OCI-LY3 (cell line): Measurements from ENCODE around the gene ALDH1A1.

Experiments used
- H2AFZ ChIP-seq: fragments of 200-600, 300-600 bp; shearing (Covaris generic); 2 replicates; pipeline ENCODE4 v1.6.0; 2014; ENCODE audit warnings: antibody characterized with exemption, low read depth, low read length
- H3K27ac ChIP-seq: fragments of 200-600, 300-600 bp; sonication (generic); 2 replicates; pipeline ENCODE4 v1.5.1; 2014; ENCODE audit warnings: mild to moderate bottlenecking, low read length, moderate library complexity, mixed read lengths
- H3K27me3 ChIP-seq: fragments of 200-600, 300-600 bp; sonication (generic); 2 replicates; pipeline ENCODE4 v1.6.1; 2014; ENCODE audit warnings: low read depth, low read length, mixed read lengths
- H3K36me3 ChIP-seq: fragments of 200-600, 300-600 bp; sonication (generic); replicated peaks from 2 replicates; pipeline ENCODE3; 2014; ENCODE audit warnings: low read depth, low read length, mixed read lengths
- H3K4me1 ChIP-seq: fragments of 300-600, 200-600 bp; sonication (generic); 2 replicates; pipeline ENCODE4 v1.6.1; 2014; ENCODE audit warnings: low read length, mixed read lengths
- H3K4me2 ChIP-seq: fragments of 200-600, 300-600 bp; sonication (generic); 2 replicates; pipeline ENCODE4 v1.6.1; 2014; ENCODE audit warnings: low read length, mixed read lengths
- H3K4me3 ChIP-seq: fragments of 300-600, 200-600 bp; sonication (generic); 2 replicates; pipeline ENCODE4 v1.5.1; 2014; ENCODE audit warnings: antibody characterized with exemption, mild to moderate bottlenecking, low read length, moderate library complexity
- H3K79me2 ChIP-seq: fragments of 300-600, 200-600 bp; shearing (Covaris generic); 2 replicates; pipeline ENCODE4 v1.6.1; 2014; ENCODE audit warnings: mild to moderate bottlenecking, low read length, mixed read lengths
- H3K9ac ChIP-seq: fragments of 300-600, 200-600 bp; shearing (Covaris generic); 2 replicates; pipeline ENCODE4 v1.6.0; 2014; ENCODE audit warnings: mild to moderate bottlenecking, low read length, moderate library complexity
- H3K9me3 ChIP-seq: fragments of 200-600, 300-600 bp; shearing (Covaris generic); 2 replicates; pipeline ENCODE4 v1.6.1; 2014; ENCODE audit warnings: low read length, mixed read lengths; ENCODE audit not compliant: insufficient read depth
- H4K20me1 ChIP-seq: fragments of 200-600, 300-600 bp; sonication (generic); 2 replicates; pipeline ENCODE4 v1.6.1; 2016; ENCODE audit warnings: low read length, mixed read lengths; ENCODE audit not compliant: insufficient read depth
- CTCF ChIP-seq: fragments of 200-600, 300-600 bp; sonication (generic); IDR thresholded peaks from 2 replicates; pipeline ENCODE4 v1.5.1; 2014; ENCODE audit warnings: antibody characterized with exemption, low read length, low read depth
- EZH2phosphoT487 ChIP-seq: fragments of 200-600 bp; shearing (Covaris generic); IDR thresholded peaks from 2 replicates; pipeline ENCODE4 v1.6.1; 2018; ENCODE audit warnings: antibody characterized with exemption, mixed run types, low read depth

The ALDH1A1 gene

GRCh38 chr9:72932619-72933018 lies 20.2 kb downstream of the ALDH1A1 start:
- H3K9me3 ChIP-seq, result no peaks in the 10 kb centered on the region
- no peak overlapping the region for H3K27ac ChIP-seq
- TF ChIP-seq EZH2phosphoT487 (no peak), CTCF (no peak)
- H3K4me2 ChIP-seq, result no peak overlapping the region
- H3K9ac ChIP-seq, result no peak overlapping the region
- H3K4me3 ChIP-seq, result no peak overlapping the region
- no peaks in the 10 kb centered on the region for H3K36me3 ChIP-seq
- H2AFZ ChIP-seq, result no peak overlapping the region
- H3K79me2 ChIP-seq, result no peaks in the 10 kb centered on the region
- peaks cover 4% of the 10 kb centered on the region; the same call in 1 of the 2 replicates for H3K27me3 ChIP-seq
- no peaks in the 10 kb centered on the region for H3K4me1 ChIP-seq
- no peaks in the 10 kb centered on the region for H4K20me1 ChIP-seq

- no peaks in the 10 kb centered on the region for H3K79me2 ChIP-seq
- no peaks in the 10 kb centered on the region for H3K36me3 ChIP-seq
- no peaks in the 10 kb centered on the region for H4K20me1 ChIP-seq
- H3K27ac ChIP-seq, result no peak overlapping the region
- peaks cover 4% of the 10 kb centered on the region; the same call in 1 of the 2 replicates for H3K27me3 ChIP-seq
- no peak overlapping the region for H2AFZ ChIP-seq
- no peak overlapping the region for H3K4me2 ChIP-seq
- H3K4me1 ChIP-seq, result no peaks in the 10 kb centered on the region
- no peak overlapping the region for H3K9ac ChIP-seq
- H3K9me3 ChIP-seq, result no peaks in the 10 kb centered on the region
- H3K4me3 ChIP-seq, result no peak overlapping the region
- TF ChIP-seq EZH2phosphoT487 (no peak), CTCF (no peak)
Measured at GRCh38 chr9:72931897-72932296, 21.0 kb downstream of the ALDH1A1 start.

GRCh38 chr9:72931437-72931836 lies 21.4 kb downstream of the ALDH1A1 start:
- Histone ChIP-seq H3K9me3 (no peaks in the 10 kb centered on the region), H3K79me2 (no peaks in the 10 kb centered on the region), H3K27ac (no peak overlapping the region), H3K9ac (no peak overlapping the region), H3K4me1 (no peaks in the 10 kb centered on the region), H3K4me2 (no peak overlapping the region), H3K36me3 (no peaks in the 10 kb centered on the region), H3K4me3 (no peak overlapping the region), H3K27me3 (peaks cover 4% of the 10 kb centered on the region; the same call in 1 of the 2 replicates), H2AFZ (no peak overlapping the region), H4K20me1 (no peaks in the 10 kb centered on the region)
- TF ChIP-seq EZH2phosphoT487, result no peak
- no peak for TF ChIP-seq CTCF

GRCh38 chr9:72930828-72931227 lies 22.0 kb downstream of the ALDH1A1 start:
- no peaks in the 10 kb centered on the region for H3K79me2 ChIP-seq
- H3K4me2 ChIP-seq, result no peak overlapping the region
- H3K27ac ChIP-seq, result no peak overlapping the region
- no peaks in the 10 kb centered on the region for H3K9me3 ChIP-seq
- H3K4me3 ChIP-seq, result no peak overlapping the region
- peaks cover 4% of the 10 kb centered on the region; the same call in 1 of the 2 replicates for H3K27me3 ChIP-seq
- no peak overlapping the region for H3K9ac ChIP-seq
- TF ChIP-seq EZH2phosphoT487 (no peak), CTCF (no peak)
- no peak overlapping the region for H2AFZ ChIP-seq
- no peaks in the 10 kb centered on the region for H3K36me3 ChIP-seq
- no peaks in the 10 kb centered on the region for H4K20me1 ChIP-seq
- no peaks in the 10 kb centered on the region for H3K4me1 ChIP-seq
